Raji (cell line): Measurements from ENCODE around the gene GRAP2.

ENCODE experiments used
- POLR2A ChIP-seq: IDR thresholded peaks from 2 replicates; pipeline ENCODE4 v1.6.1; 2011; ENCODE audit warnings: low read depth, low read length, control low read depth; ENCODE audit not compliant: insufficient read depth

GRAP2 gene

DNA sequence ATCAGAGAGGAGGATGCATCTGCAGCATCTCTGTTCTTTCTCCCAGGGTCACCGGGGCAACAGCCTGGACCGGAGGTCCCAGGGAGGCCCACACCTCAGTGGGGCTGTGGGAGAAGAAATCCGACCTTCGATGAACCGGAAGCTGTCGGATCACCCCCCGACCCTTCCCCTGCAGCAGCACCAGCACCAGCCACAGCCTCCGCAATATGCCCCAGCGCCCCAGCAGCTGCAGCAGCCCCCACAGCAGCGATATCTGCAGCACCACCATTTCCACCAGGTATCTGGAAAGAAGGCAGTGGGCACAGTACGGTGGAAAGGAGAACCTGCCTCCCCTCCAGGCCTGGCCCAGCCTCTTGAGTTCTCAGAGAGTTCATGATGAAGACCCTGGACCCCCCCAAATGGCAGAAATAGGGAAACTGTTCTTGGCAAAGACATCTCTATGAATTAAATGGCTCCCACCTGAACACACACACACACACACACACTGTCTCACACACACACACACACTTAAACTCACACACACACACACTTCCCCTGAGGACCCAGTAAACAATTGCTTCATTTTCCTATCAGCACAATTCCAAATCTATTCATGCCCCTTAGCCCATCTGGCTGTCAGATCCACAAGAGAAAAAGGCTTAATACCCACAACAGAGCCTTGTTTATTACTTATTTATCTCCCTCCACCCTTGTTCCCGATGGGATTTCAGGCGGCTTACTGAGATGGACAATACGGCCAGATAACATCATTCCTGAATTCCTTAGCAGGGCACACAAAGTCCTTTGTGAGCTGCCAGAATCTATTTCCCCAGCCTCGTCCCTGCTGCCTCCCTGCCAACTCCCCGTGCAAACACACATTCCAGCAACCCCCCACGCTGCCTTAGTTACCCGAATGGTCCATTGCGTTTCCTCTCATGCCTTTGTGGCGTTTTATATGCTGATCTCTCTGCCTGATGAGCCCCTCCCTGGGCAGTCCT lies 67.4 kb downstream of the GRAP2 start:
- no peak for TF ChIP-seq POLR2A

DNA sequence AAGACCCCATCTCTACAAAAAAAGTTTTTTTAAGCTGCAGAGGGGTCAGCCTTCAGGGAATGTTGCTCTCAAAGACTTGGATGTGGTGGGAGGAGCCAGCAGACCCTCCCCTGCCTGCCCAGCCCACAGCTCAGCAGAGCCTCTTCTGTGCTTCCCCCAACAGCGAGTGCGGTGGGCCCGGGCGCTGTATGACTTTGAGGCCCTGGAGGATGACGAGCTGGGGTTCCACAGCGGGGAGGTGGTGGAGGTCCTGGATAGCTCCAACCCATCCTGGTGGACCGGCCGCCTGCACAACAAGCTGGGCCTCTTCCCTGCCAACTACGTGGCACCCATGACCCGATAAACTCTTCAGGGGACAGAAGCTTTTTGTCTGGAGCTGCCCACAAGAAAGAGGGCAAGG lies 69.9 kb downstream of the GRAP2 start:
- TF ChIP-seq POLR2A: no peak

DNA sequence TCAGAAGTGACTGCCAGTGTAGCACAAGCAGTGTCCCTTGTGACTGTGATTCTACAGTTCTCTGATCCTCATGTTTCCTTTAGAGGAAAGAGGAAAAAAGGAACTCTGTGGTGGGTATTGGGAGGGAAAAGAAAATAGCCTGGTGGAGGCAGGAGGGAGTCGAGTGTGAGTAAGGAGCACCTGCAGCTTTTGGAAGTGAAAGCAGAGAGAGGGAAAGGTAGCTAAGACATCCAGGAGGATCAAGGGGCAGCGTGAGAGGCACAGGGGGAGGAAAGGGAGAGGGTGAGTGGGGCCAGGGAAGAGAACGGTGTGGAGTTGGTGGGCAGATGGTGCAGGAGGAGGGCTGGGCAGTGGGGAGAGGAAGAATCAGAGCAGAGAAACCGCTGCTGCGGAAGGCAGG lies 71.8 kb downstream of the GRAP2 start:
- no peak for TF ChIP-seq POLR2A

GRCh38 chr22:39973656-39974055 lies 72.8 kb downstream of the GRAP2 start:
- no peak for TF ChIP-seq POLR2A

DNA sequence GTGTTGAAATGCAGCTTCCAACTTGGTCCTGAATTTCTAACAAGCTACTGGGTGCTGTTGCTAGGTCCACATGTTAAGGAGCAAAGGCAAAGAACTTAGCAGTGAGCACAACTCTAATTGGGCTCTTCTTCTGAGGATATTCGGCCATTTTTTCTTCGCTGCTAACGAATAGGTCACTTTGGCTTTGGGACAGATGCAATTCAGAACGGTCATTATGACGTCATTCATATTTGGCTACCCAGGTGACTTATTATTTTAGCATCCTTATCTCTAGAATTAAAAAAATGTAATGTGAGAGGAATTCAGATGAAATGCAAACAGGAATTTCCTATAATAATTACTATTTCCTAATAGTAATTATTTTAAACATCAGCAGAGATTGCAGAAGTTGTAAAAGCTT lies 73.2 kb downstream of the GRAP2 start:
- no peak for TF ChIP-seq POLR2A

DNA sequence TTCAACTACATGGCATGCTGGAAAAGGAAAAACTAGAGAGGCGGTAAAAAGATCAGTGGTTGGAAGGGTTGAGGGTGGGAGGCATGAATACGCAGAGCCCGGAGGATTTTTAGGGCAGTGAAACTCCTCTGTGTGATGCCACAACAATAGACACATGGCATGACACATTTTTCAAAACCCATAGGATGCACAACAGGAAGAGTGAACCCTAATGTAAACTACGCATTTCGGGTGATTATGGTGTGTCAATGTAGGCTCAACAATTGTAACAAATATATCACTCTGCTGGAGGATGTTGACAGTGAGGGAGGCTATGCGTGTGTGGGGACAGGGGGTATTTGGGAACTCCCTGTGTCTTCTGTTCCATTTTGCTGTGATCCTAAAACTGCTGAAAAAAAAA lies 78.2 kb downstream of the GRAP2 start:
- TF ChIP-seq POLR2A: no peak

- TF ChIP-seq POLR2A: no peak
Observed at GRCh38 chr22:39979458-39979857, 78.6 kb downstream of the GRAP2 start.

- no peak for TF ChIP-seq POLR2A
Observed at GRCh38 chr22:39980596-39980995, 79.7 kb downstream of the GRAP2 start.

GRCh38 chr22:39983346-39983745 lies 82.5 kb downstream of the GRAP2 start:
- no peak for TF ChIP-seq POLR2A

DNA sequence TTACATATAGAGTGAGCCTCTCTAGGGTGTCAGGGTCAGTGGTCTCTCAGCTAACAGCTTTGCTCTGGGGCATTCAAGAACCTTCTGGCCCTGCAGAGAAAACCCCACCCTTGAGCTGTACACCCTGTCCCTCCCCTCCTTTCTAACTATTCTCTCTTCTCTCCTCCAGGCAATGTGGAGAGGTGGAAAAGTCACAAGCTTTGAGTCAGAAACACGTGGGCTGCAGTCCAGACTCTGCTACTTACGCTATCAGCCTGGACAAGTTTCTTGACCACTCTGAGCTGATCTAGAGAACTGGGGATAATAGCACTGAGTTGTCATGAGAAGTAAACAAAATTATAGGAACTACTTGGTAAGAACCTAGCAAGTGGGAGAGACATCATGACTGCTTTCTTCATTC lies 83.1 kb downstream of the GRAP2 start:
- TF ChIP-seq POLR2A: no peak

DNA sequence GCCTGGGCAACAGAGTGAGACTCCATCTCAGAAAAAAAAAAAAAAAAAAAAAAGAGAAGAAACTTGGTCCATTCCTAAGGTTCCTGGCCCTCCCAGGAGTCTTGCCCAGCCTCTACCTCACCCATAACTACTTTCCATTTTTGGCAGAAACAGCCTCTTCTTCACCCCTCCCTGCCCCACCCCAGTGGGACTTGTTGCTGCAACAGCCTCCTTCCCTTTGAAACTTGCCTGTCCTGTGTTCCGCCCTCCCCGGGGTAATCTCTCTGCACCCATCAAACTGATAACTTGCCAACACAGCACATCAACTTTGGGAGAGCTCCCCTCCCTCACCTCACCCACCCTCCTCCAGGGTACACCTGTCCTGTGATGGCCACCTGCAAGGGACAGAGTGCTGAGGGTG lies 83.9 kb downstream of the GRAP2 start:
- TF ChIP-seq POLR2A: no peak

- TF ChIP-seq POLR2A: no peak
Observed at GRCh38 chr22:39985383-39986035, 84.6 kb downstream of the GRAP2 start.

- no peak for TF ChIP-seq POLR2A
Observed at GRCh38 chr22:39988386-39989114, 87.7 kb downstream of the GRAP2 start.

DNA sequence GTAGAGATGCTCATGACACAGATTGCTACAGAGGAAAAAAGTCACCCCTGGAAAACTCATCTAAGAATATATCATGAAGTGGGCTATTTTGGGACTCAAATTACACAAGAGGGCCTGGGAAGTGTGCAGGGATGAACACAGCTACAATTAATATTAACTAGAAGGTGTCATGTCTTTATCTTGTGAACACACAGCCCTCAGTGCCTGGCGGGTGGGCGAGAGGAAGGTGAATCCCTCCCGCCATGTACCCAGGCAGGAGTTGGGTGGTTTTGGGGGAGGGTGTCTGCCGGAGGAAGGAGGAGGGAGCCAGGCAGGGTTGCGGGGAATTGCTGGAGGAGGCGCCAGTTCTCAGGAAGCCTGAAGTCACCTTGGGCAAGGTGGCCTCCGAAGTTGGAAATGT lies 88.7 kb downstream of the GRAP2 start:
- TF ChIP-seq POLR2A: no peak

DNA sequence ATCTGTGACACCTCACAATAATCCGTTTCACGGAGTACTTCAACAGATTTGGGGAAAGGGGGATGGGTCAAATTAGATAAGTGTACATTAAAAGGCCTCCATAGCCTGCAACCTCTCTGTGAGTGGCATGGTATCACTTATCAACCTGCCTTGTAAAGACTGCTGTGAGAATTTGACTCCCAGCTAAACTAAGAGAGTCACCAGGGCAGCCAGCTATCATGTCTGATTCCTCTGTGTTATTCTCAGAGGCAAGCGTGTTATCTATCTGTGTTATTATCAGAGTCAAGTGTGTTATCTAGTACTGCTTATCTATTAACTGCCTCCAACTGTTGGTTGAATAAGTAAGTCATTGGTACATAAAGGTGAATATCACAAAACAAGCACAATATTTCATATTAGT lies 89.8 kb downstream of the GRAP2 start:
- TF ChIP-seq POLR2A: no peak

DNA sequence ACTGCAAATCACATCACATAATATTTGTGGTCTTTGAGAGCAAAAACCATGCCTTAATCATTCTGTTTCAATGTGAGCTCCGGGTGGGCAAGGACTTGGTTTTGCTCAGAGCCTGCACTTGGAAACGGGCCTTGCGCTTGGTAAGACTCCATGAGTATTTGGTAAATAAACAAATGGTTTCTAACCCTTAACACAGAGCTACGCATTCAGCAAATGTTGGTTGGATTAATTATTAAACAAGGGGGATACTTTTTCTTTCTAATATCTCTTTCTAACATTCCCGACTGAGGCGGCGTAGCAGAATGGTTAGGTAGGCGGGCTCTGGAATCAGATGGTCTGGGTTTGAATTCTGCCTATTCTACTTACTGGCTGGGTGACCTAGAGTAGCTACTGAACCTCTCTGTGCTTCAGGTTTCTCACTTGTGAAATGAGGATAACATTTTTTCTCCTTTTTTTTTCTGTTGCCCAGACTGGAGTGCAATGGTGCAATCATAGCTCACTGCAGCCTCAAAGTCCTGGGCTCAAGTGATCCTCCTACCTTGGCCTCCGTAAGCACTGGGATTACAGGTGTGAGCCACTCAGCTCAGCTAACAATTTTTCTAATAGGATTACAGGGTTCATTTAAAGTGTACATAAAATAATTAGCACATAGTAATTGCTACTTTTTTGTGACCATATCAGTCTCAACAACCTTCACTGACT lies 90.4 kb downstream of the GRAP2 start:
- TF ChIP-seq POLR2A: no peak
